ENCODE results near the gene ADAM29.
"Not testable (repeated sequence)": the region's sequence is repeated elsewhere in the genome, so short reads cannot be mapped to it uniquely, and the experiment has no call there.

Gene ADAM29

DNA sequence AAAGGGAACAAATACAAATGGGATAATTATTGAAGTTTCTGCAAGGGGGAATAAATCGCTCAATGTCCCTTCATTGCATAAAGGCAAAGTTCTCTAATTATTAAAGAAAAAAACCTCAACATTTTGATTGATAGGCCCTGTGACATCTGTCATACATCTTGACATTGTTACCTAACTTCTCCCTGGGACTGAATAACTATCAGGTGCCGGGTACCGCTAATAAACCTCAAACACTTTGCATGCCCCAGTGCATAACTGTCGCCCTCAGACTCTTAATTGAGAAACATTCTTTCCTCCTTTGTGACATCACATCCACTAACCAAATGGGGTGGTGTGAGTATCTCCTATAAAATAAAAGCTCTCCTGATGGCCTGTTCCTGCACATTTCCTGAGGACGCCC is at the start of gene ADAM29:
TSS of gene ADAM29 (plus strand) at position 301 of the 400 bp plus-strand sequence. CDS start 57,168 bp downstream, outside the sequence.
- no peak for DNase-seq (ENCODE audit: low read depth in 2 of 3, low spot score in 1 of 3)

DNA sequence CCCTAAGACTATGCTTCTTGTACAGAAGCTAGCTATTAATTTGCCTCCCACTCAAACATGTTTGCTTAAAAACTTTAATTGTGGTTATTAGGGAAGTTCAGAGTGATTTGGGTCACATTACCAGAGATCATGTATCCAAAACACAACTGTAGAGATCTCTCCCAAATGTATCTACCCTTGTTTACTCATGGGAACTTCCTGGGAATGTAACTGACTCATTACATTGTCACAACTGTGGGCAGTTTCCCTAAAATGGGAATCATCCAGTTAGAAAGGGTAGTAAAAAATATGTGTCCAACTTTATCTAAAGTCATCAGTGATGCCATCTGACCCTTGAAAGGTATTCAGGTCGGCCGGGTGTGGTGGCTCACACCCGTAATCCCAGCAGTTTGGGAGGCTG is 48.8 kb upstream of the ADAM29 start:
- no peak for DNase-seq (ENCODE audit: low read depth in 2 of 3, low spot score in 1 of 3)

DNA sequence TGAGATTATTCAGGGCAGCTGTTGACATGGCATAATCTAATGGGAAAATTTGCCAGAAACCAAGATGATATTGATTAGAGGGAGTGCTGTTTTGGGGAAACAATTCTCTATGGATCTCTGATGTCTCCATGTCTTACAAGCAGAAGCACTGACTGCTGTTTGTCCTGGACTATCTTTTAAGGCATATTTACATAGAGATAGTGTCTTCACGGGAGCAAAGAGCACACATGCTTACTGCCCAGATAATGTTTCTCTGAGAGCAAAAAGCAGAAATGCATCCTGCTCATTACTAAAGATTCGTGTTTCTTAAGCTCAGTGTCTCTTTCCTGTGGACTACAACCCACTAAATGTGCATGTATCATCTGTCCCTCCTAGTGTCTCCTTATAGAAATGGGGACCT is 47.8 kb upstream of the ADAM29 start:
- no peak for DNase-seq (ENCODE audit: low read depth in 2 of 3, low spot score in 1 of 3)

DNA sequence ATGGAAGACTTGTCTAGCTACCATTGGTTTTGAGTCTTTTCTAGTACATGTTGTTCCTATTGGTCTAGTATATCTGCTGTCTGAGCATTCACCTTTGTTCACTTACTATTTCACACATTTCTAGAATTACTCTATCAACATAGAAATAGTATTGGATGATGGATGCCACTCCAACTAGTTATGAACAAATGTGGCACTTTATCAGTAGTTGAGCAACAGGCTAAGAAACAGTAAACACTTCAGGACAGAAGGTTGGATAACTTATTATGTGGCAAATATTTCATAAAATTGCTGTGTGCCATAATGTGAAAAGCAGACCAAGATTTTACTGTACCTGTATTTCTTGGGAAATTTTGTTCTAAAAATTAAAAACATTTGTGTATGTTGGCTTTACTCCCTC is 46.8 kb upstream of the ADAM29 start:
- DNase-seq (ENCODE audit: low read depth in 2 of 3, low spot score in 1 of 3), result no peak

DNA sequence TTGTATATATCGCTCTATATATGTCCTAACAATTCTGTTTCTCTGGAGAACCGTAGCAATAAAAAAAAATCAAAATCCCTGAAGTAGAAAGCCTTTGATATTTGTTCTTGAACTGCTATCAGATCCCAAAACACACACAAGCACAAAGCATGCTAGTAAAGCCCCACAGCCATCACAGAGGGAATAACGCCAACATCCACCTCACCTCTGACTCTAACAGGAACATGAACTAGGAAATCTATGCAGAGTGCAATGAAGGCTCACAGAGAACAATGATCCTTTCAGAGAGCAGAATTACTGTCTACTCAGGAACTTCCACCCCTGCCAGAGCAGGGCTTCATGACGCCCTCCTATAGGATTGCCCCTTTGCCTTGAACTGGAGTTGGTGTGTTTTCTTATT is 45.0 kb upstream of the ADAM29 start:
- not testable (repeated sequence) for DNase-seq (ENCODE audit: low read depth in 2 of 3, low spot score in 1 of 3)

DNA sequence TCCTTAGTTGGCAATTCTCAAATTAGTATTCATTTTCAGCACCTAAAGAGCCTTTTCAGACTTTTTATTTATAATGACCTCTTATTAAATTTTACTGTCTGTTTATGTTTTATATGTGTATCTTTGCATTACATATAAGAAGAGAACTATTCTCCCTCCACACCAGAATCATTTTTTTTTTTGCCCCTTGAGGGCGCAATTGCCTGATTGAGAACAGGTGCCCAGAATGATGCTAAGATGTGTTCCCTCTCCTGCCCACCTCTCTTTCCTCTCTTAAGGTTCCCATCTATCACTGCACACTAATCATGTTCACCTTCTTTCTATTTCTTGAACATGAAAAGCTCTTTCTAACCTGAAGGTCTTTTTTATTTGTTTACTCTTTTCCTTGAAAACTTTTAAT is 44.2 kb upstream of the ADAM29 start:
- no peak for DNase-seq (ENCODE audit: low read depth in 2 of 3, low spot score in 1 of 3)

DNA sequence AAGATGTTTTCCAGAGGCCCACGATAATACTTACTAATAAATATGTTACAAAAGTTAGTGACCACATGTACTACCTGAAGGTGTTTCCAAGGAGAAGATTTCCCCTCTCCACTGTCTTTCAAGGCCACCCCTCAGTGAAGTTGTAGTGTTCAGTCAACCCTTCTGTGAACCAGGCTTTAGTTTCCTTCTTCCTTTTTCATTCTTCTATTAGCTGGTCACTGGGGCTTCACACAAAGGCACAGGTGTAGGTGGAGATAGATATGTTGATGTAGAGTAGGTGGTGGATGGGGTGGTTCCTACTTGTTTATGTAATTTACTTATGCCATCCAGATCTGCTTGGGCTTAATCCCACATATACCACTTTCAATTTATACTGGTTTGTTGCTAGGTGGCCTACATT is 43.3 kb upstream of the ADAM29 start:
- no peak for DNase-seq (ENCODE audit: low read depth in 2 of 3, low spot score in 1 of 3)

DNA sequence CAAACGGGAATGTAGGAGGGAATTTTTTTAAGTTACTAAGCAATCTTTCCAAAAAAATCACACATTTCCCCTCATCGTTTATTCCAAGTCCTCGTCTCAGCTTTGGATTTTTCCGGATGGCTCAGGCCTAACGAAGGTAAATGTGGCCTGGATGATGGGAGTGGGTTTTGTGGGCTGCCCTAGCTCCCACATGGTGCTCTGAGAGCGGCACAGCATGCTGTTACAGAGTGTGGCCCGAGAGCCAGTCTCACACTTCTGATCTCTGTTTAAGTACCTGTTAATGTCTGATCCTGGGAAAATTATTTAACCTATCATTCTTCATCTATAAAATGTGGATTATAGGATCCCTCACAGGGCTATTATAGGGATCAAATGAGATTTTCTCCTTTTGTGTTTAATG is 38.2 kb upstream of the ADAM29 start:
- DNase-seq (ENCODE audit: low read depth in 2 of 3, low spot score in 1 of 3), result no peak

DNA sequence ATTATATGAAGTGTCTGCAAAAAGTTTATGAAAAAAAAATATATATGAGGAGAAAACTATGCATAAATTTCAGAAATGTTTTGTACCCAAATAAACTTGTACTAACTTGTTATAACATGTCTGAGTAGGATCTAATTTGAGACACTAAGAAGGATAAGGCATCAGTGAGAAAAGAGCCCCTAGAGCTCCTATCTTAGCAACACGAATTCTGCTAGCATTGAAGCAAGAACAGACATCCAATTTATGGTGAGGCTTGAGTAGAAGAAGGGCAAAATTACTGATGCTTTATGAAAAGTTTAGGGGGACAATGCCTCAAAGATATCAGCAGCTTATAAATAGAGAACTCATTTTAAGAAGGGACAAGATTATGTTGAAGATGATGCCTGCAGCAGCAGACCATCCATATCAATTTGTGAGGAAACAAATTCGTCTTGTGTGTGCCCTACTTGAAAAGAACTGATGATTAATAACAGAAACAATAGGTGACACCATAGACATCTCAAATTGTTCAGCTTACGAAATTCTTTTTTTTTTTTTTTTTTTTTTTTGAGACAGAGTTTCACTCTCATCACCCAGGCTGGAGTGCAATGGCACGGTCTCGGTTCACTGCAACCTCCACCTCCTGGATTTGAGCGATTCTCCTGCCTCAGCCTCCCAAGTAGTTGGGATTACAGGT is 35.7 kb upstream of the ADAM29 start:
- DNase-seq (ENCODE audit: low read depth in 2 of 3, low spot score in 1 of 3), result no peak

DNA sequence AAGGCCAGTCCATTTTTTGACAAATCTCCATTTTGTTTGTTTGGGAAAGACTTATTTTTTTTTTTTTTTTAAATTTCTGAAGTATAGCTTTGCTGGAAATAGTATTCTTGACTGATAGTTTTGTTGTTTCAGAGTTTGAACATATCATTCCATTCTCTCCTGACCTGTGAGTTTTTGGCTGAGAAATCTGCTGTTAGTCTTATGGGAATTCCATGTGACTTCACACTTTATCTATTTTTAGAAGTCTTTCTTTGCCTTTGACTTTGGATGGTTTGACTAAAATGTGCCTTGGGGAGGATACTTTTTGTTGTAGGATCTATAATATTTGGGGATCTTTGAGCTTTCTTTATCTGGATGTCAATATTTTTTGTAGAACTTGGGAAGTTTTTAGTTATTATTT is 10.7 kb upstream of the ADAM29 start:
- DNase-seq (ENCODE audit: low read depth in 2 of 3, low spot score in 1 of 3), result no peak

DNA sequence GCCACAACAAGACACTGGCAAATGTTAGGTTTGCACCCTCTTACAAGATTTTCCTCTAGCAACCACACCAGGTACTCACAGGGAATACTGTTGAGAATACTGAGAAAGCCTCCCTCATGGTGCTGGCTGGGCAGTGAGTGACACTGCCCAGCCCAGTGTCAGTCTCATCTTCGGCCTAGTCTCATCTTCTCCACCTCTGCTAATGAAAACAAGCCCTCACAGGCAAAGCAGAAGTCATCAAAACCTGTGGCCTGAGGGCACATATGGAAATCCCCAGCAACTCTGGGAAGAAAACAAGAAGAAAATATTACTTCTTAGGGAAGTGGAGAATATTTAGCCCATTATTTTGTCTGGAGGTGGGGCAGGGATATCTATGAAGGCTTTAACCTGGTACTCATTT is 7.9 kb upstream of the ADAM29 start:
- DNase-seq (ENCODE audit: low read depth in 2 of 3, low spot score in 1 of 3), result no peak

DNA sequence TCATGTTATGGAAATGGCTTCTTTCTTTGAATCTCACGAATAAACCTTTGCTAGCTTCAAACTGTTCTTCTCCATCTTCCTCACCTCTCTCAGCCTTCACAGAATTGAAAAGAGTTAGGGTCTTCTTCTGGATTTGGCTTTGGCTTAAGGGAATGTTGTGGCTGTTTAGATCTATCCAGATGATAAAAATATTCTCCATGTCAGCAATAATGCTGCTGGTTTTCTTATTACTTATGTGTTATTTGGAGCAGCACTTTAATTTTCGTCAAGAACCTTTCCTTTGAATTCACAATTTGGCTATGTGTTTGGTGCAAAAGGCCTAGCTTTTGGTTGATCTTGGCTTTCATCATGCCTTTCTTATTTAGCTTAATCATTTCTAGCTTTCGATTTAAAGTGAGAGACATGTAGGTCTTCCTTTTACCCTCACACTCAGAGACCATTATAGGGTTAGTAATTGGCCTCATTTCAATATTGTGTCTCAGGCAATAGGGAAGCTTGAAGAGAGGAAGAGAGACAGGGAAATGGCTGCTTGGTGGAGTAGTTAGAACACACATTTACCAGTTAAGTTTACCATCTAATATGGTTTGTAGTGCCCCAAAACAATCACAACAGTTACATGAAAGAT is 5.1 kb upstream of the ADAM29 start:
- DNase-seq (ENCODE audit: low read depth in 2 of 3, low spot score in 1 of 3), result no peak

DNA sequence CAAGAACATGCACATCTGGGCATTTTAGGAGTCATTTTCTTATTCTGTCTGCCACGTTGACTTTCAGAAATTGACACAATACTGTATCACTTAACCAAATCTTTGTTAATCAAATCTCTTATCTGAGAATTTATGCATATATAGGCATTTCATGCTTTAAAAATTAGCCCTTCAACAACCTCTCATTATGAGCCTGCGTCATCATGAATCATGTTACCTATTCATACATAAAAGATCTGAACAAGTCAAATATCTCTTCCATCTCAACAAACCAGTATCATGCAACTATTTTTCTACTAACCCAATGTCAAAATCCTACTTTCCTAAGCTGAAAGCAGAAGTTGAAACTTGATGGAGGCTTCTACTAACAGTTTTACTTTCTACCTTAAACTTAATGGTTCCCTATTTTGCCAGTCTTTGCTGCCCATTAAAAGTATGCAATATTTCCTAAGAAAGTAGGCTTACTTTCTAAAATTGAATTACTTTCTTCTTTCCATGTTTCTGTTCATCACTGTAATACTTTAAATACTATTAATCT is 1.8 kb downstream of the ADAM29 start:
- no peak for DNase-seq (ENCODE audit: low read depth in 2 of 3, low spot score in 1 of 3)

DNA sequence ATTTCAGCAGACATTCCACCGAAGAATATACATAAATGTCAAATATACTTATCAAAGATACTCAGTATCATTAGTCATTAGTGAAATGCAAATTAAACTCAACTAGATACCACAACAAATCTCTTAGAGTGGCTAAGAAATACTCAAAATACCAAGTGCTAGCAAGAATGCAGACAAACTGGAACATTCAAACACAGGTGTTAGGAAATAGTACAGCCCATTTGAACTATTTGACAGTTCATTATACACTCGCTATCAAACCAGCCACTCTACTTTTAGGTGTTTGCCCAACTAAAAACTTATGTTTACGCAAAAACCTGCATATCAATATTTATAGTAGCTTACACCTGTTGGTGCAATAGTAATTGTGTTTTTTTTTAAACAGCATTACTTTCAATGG is 8.8 kb downstream of the ADAM29 start:
- DNase-seq (ENCODE audit: low read depth in 2 of 3, low spot score in 1 of 3), result no peak

DNA sequence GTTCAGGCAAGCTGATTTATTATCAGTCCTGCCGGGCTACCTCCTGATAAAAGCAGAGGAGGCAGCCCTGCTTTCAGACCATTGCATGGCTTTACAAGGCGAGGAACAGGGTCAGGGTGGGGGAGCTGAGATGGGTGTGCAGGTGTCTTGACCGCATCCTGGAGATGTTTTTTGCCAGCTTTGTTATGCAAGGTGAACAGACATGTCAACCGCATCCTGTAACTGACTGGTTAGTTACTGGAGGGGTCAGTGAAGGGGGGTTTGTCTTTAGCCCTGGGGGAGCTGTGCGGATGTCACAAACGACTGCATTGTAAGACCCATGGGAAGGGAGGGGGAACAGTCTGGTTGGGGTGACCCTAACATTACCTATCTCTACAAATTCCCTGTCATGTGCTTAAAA is 10.0 kb downstream of the ADAM29 start:
- DNase-seq (ENCODE audit: low read depth in 2 of 3, low spot score in 1 of 3), result no peak

DNA sequence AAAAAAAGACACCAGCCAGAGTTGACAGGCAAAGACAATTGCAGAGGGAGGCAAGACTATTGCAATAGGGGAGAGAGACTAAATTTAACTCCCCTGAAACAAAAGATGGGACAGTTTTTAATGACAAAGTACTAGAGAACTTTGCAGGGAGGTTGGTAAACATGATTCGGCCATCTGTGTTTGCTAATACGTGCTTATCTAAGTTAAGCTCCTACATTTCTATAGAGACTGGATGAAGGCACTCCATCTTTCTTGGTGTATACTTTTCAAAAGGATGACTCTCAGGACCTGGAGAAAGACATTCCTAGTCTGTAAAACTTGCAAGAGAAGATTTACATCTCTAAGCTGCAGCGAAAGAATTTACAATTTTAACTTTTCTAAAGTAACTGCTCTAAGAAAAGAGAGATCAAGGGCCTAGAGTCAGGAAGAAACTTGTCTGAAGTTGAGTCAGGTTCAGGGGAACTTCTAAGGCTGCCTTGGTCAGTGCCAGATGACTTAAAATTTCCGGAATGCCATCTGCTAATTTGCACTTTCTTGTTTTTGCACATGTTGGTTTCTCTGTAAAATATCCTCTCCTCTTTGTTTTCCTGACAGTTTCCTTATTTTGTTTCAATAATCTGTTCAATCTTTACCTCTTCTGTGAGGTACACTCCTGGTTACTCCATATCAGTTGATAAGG is 10.6 kb downstream of the ADAM29 start:
- DNase-seq (ENCODE audit: low read depth in 2 of 3, low spot score in 1 of 3), result no peak

DNA sequence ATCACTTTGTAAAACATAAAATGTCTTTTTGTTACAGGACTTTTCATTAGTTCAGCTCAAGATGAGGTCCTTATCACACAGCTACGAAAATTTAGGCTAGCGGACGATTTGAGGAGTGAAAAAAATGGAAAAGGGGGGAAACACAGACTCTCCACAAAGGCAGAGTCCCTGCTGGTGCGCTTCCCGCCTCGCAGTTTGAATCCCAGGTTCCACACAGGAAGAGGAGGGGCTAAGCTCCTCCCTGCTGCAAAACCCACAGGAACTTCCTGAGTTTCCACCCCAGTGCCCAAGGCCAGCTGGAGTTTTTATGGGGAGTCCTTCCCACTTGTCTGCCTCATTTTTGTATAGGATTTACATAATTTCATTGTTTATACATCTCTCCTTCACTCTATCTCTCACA is 11.2 kb downstream of the ADAM29 start:
- no peak for DNase-seq (ENCODE audit: low read depth in 2 of 3, low spot score in 1 of 3)

DNA sequence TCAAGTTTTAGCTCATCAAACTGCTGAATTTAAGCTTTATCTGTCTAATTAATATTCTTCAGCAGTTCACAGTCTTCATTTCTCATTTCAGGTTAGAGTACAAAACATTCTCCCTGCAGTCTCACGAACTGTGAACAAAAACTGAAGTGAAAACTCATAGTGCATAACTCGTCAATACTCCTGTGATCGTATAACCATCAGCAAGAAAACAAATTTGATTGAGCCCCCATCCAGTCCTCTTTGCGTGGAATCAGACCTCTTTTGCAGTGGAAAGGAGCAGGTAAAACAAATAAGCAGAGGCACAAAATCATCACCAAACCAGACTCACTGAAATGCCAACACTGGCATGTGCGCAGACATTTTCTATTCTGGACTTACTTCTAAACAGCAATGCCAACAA is 12.7 kb downstream of the ADAM29 start:
- DNase-seq (ENCODE audit: low read depth in 2 of 3, low spot score in 1 of 3), result no peak

DNA sequence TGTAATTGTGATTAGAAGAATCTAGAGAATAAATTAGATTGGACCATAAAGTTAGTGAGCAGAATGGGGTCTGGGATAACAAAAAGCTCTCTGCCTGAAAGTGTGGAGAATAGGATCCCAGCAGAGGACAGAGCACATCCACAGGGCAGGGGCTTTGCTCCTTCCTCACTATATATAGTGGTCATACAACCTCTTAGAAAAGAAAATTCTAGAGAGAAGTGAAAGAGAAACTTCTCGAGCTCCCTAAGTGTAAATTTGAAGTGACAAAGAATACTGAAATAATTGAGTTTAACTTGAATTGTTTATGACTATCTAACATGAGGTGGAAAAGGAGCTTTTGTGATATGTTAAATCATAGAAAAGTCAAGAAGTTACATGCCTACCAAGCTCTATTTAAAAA is 14.9 kb downstream of the ADAM29 start:
- no peak for DNase-seq (ENCODE audit: low read depth in 2 of 3, low spot score in 1 of 3)

DNA sequence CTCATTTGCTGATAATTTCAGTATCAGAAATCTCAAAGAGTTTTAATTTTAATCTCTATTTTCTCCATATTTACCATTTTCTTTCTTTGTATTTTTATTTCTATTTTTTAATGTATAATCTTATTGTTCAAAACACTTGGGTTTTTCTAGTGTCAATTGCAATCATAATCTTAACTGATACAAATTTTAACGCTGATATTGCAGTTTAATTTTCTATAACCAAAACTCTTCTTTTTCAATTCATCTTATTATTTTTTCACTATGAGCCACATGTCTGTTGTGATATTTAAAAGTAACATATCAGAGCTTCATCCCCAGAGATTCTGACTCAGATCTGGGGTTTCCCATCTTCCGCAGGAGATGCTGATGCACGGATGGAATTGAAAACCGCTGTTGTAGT is 16.2 kb downstream of the ADAM29 start:
- DNase-seq (ENCODE audit: low read depth in 2 of 3, low spot score in 1 of 3), result no peak

DNA sequence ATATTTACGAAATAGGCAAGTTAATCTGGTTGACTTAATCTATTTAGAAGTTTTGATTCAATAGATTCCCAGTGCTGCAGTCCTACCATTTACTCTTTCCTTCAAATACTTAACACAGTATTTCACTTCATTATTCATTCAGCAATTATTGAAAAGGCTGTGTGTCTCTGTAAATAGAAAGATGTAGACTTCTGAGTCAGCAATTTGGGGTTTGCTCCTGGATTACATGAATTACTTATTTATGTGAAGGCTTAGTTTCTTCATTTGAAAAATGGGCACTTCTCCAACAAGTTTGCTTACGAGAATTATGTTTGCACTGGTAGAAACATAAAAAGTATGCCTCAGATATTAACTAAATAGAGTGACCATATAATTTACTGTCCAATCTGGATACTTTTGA is 17.4 kb downstream of the ADAM29 start:
- DNase-seq (ENCODE audit: low read depth in 2 of 3, low spot score in 1 of 3), result no peak

DNA sequence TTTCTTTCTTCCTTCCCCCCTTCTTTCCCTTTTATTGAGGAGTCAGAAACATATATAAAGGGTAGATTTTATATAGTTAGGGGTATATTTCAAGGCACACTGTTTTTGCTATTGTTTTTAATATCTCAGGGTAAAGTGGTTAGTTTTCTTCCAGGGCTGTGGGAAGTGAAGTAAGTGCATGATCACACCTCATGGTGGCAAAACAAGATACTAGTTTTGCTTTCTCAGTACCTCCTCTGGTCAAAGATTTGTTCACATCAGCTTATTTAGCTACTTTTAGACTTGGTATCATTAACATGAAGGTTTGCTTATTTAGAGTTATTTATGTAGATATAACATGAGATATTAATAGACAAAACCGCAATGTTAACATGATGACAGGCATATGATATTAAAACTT is 21.8 kb downstream of the ADAM29 start:
- no peak for DNase-seq (ENCODE audit: low read depth in 2 of 3, low spot score in 1 of 3)

Data from stimulated activated CD4-positive, alpha-beta T cell treated with anti-CD3 and anti-CD28 coated beads, Interleukin-12 subunit alpha, Interleukin-12 subunit beta, amount 100 ng/mL, for 48 hours (primary cell).